Fibroblast of villous mesenchyme (primary cell): ENCODE data around the gene IFIT1B. TPM values are rescaled to one million over a fixed set of nuclear protein-coding genes. Genes with fewer than 3 reads are reported as not detected.

Experiments
- DNase-seq: peaks from one replicate; pipeline ENCODE4 v3.0.0-alpha.2; 2010; ENCODE audit warnings: low read depth
- H3K4me3 ChIP-seq: 2 replicates; pipeline ENCODE4 v1.5.1; 2011; ENCODE audit warnings: low read depth, mild to moderate bottlenecking, low read length
- total RNA-seq: library from RNA; depleted of rRNA; stranded (reverse); fragments of >200 nt; gene quantifications from 2 replicates; pipeline ENCODE4 v1.2.3, GENCODE V29; 2012
- TF ChIP-seq, protein P1 (sequence below): IDR thresholded peaks from 2 replicates; pipeline ENCODE4 v1.5.1; 2012; ENCODE audit warnings: low read depth, mild to moderate bottlenecking, low read length; ENCODE audit not compliant: insufficient read depth

Gene IFIT1B
- total RNA-seq, 1 donor = under 0.01 TPM

DNA sequence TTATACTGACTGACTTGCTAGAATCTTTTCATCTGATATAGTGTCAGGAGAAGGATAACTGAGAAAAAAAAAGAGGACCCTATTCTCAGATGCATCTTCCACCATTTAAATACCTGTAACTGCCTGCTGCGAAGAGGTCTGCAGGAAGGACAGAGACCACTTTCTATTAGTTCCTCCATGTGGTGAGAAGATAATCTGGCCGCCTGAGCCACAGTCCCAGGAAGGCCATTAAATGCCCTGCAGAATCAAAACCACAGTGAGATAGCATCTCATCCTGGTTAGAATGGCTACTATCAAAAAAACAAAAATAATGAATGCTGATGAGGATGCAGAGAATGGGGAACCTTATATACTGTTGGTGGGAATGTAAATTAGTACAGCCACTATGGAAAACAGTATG, 19.9 kb upstream of the IFIT1B start:
- TF ChIP-seq, protein P1, sequence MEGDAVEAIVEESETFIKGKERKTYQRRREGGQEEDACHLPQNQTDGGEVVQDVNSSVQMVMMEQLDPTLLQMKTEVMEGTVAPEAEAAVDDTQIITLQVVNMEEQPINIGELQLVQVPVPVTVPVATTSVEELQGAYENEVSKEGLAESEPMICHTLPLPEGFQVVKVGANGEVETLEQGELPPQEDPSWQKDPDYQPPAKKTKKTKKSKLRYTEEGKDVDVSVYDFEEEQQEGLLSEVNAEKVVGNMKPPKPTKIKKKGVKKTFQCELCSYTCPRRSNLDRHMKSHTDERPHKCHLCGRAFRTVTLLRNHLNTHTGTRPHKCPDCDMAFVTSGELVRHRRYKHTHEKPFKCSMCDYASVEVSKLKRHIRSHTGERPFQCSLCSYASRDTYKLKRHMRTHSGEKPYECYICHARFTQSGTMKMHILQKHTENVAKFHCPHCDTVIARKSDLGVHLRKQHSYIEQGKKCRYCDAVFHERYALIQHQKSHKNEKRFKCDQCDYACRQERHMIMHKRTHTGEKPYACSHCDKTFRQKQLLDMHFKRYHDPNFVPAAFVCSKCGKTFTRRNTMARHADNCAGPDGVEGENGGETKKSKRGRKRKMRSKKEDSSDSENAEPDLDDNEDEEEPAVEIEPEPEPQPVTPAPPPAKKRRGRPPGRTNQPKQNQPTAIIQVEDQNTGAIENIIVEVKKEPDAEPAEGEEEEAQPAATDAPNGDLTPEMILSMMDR = no peak
- no peak for DNase-seq
- no peak overlapping the region for H3K4me3 ChIP-seq

DNA sequence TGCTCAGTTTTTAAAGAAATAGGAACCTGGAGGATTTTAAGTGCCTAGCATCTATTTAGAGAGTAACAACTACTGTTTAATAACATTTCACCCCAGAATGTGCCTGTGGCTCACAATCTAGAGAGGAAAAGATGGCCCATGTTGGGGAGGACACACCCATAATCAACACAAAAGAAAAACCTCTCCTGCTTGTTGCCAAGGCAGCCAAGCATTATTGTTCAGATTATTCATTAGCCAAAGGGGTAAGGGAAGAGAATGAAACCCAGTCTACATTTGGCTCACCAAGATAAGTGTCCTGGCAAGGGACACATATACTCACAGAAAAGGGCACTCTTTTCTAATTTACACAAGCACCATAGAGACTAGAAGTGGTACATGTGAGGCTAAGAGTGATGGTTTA, 17.7 kb upstream of the IFIT1B start:
- TF ChIP-seq, protein P1 = no peak
- no peak for DNase-seq
- H3K4me3 ChIP-seq = no peak overlapping the region

DNA sequence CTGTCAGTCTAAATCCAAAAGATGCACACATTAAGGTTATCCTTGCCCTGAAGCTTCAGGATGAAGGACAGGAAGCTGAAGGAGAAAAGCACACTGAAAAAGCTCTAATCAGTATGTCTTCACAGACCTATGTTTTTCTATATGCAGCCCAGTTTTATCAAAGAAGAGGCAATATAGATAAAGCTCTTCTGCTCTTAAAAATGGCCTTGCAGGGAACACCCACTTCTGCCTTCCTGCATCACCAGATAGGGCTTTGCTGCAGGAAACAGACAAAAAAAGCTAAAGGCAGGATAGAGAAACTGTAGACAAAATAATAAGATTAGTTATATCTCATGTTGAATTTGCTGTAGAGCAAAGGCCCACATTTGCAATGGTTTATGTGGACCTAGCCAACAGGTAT, 14.9 kb upstream of the IFIT1B start:
- TF ChIP-seq, protein P1 = no peak
- DNase-seq = no peak
- H3K4me3 ChIP-seq = no peak overlapping the region

DNA sequence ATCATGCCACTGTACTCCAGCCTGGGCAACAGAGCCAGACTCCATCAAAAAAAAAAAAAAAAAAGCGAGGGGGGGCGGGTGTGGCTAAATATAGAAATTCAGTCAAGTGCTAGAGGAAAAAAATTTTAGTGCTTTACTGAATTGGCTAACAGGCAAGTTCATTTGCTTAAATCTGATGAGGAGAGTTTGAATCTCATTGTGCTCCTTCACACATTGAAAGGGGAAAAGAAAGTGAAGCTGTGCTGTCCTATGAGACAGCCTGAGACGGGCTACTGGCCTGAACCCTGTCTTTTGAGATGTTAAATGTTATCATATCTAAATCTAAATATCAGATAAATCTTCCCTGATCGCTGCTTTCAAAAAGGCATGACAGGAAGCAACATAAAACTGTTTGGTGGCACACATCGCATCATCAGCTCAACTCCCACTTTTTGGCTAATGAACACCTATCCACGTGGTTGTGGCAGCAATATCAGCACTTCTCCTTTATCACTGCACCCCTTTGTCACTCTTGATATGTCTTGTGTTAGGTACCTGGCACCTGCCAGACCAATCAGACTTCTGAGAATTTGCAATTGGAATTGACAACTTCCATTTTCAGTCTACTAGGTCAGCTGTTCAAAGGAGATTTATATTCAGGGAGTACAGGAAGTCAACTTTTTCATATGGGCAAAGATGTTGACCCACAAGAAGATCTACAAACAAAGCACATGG, 14.0 kb upstream of the IFIT1B start:
- H3K4me3 ChIP-seq = no peak overlapping the region
- DNase-seq = no peak
- TF ChIP-seq, protein P1 = no peak

DNA sequence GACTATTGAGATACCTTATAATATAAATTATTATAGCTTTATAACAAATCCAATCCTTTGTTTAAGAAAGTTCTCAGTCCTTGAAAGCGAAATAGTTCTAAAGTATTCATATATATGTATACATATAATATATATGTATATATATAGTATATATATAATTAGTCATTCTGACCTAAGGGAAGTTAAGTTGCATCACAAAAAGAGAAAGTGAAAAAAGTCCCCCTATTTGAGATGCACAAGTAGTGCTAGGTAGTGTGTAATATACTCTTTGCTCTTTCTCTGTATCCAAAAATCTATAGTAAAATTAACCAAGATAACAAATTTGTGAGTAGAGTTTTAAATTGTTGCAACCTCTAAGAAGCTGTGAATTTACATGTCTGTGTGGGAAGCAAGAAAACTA, 13.3 kb upstream of the IFIT1B start:
- TF ChIP-seq, protein P1 = no peak
- DNase-seq = no peak
- no peak overlapping the region for H3K4me3 ChIP-seq

DNA sequence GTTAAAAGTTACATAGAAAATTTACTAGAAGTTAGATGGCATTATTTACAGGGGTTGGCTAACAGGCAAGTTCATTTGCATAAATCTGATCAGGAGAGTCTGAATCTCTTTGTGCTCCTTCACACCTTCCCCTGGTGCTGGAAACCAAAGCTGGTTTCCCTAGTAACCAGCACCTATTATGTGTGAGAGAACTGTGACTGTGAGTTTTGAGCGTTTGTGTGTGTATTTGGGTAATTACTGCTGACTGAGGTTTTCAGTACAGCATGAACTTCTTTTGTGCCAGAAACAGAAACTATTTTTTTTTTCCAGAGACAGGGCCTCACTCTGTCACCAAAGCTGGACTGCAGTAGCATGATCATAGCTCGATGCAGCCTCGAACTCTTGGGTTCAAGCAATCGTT, 10.3 kb upstream of the IFIT1B start:
- no peak for DNase-seq
- no peak overlapping the region for H3K4me3 ChIP-seq
- TF ChIP-seq, protein P1 = no peak

DNA sequence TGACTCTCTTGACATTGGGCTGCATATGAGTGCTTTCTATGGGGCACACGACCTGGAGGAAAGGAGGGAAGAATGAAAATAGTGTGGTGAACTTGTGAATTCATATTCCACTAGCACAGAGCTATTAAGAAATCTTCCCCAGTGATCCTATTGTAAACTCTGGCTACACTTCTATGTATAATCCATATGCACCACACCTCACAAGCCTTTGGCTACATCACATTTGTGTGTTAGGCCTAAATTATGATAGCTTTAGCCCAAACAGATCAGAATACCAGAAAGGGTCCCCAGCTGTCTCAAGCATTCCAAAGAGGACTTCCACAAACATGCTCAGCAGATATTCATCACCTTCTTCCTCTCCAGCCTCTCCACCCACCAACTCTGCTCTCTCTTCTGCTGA, 9.7 kb upstream of the IFIT1B start:
- DNase-seq = no peak
- TF ChIP-seq, protein P1 = no peak
- no peak overlapping the region for H3K4me3 ChIP-seq
